NCI-H774 (cell line): ENCODE data around the gene EMILIN1.

ENCODE experiments used
- DNase-seq: peaks from one replicate; lab custom pipeline; 2025; lab: John Stamatoyannopoulos, UW

The EMILIN1 gene

GRCh38 chr2:27123302-27124150 is 45.1 kb downstream of the EMILIN1 start, which contains the start of gene ABHD1:
ABHD1 (plus strand) TSS chr2:27123815; CDS start chr2:27123949, 134 bp downstream.
- DNase-seq, result peak; percentile 13

GRCh38 chr2:27125104-27125503 is 46.7 kb downstream of the EMILIN1 start:
- DNase-seq, result no peak

- DNase-seq, result no peak
These were observed 47.9 kb downstream of the EMILIN1 start for GRCh38 chr2:27126252-27126710.

GRCh38 chr2:27127883-27128667 is 49.7 kb downstream of the EMILIN1 start:
- no peak for DNase-seq

GRCh38 chr2:27128668-27129571 is 50.5 kb downstream of the EMILIN1 start:
- no peak for DNase-seq

- no peak for DNase-seq
These were observed 52.0 kb downstream of the EMILIN1 start for GRCh38 chr2:27130396-27130795.

GRCh38 chr2:27131429-27131828 is 53.0 kb downstream of the EMILIN1 start:
- no peak for DNase-seq

- no peak for DNase-seq
These were observed 54.9 kb downstream of the EMILIN1 start for GRCh38 chr2:27133195-27133875.

- DNase-seq, result peak; percentile 97
These were observed 55.7 kb downstream of the EMILIN1 start, which contains the start of gene PREB for GRCh38 chr2:27133905-27134780. PREB (minus strand) TSS chr2:27134636; CDS start chr2:27134421, 215 bp downstream.

GRCh38 chr2:27134781-27135477 is 56.5 kb downstream of the EMILIN1 start:
- no peak for DNase-seq

GRCh38 chr2:27135478-27135955 is 57.1 kb downstream of the EMILIN1 start:
- no peak for DNase-seq
